GM21825 (cell line): Measurements from ENCODE around the gene CA5A.
"Not testable (repeated sequence)": the region's sequence is repeated elsewhere in the genome, so short reads cannot be mapped to it uniquely, and the experiment has no call there.

Experiments
- ATAC-seq: cut with Tn5 transposase; IDR thresholded peaks from one replicate; pipeline ENCODE4 v1.9.1; 2021; ENCODE audit warnings: mild to moderate bottlenecking, moderate library complexity; ENCODE audit not compliant: unreplicated experiment

The CA5A gene

DNA sequence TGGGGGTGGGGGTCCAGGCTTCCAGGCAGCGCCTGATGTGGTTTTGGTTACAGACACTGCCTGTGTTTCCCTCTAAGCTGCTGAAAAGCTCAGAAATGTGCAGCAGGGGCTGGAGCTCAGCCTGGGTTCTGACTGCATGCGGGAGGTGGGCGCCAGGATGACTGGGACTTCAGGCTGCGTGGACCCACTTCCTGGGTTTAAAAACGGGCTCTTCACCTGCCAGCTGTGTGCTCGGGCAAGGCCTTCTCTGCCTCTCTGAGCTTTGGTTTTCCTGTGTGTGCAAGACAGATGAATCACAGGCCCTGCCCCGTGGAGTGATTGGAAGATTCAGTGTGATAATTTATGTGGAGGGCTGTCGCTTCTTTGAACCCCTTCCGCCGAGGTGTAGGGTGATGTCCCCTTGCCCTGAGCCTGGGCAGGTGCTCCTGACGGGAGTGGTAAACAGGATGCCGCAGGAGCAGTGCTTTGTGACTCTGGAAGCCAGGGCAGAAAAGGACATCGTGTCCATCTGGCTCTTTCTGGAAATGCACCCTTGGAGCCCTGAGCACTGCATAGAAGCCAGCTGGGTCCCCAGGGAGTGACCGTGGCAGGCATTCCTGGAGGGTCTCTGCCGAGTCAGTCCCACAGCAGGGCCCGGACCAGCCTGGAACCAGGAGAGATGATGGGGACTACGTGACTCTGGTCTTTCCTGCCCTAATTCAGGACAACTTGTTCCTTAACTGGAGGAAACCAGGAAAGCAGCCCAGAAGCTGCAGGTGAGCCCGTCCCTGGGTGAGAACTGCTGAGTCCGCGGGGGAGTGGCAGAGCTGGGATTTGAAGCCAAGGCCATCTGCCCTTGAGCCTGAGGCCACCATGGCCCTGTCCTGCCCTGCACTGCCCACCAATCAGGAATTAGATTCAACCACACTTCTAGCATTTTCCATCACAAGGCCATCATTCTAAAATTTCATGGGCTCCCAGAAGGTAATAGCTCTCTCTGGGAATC lies 38.5 kb downstream of the CA5A start:
- ATAC-seq = no peak

GRCh38 chr16:87896924-87897520 lies 39.3 kb downstream of the CA5A start:
- ATAC-seq = not testable (repeated sequence)

DNA sequence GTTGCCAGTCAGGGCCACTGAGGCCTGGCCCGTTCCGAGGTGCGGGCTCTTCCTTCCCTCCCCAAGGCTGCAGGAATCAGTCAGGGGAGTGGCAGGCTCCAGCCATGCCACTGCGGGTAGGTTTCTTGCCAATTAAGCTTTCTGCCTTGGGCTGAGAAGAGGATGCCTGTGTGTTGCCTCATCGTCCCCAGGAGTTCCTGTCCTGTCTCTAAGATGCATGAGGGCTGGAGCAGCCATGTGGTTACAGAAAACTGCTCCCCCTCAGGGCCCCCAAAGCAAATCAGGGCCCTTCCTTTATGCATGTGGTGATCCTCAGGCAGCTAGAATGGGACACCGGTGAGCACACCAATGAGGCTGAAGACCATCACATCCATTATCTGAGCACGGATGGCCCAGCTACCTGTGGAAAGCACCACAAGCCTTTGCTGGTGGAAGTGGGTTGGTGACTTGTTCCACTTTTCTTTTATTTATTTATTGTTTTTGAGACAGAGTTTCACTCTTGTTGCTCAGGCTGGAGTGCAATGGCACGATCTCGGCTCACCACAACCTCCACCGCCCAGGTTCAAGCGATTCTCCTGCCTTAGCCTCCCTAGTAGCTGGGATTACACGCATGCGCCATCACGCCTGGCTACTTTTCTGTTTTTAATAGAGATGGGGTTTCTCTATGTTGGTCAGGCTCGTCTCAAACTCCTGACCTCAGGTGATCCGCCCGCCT lies 40.0 kb downstream of the CA5A start:
- peak; percentile 28 for ATAC-seq

DNA sequence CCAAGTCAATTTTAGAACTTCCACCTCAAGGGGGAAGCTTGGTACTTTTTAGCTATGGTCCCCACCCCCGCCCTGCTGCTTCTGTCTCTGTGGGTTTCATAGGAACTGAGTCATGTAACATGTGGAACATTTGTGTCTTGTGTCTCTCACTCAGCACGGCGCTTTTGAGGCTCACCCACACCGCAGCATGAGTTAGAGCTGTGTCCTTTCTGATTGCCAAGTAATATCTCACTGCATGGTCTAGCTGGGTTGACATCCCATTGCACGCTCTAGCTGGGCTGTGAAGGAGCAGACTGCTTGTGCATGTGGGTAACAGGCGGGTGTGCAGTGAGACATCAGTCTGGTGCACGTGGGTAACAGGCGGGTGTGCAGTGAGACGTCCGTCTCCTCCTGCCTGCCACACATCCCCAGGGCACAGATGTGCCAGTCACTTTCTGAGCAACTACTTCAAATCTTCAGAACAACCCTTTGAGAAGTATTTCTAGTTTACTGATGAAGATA lies 40.6 kb downstream of the CA5A start:
- ATAC-seq = peak; percentile 50

DNA sequence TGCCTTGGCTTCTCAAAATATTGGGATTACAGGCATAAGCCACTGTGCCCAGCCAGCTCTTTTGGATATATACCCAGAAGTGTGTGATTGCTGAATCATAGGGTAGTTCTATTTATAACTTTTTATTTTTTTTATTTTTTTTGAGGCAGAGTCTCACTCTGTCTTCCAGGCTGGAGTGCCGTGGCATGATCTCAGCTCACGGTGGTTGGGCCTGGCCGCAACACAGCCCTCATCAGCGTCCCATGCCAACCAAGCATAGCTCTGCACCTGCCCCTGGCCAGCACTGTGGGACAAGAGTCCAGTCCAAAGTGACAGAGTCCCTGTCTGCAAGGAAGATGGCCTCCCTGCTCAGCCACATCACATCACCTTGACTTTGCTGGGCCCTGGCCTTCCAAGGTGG lies 42.3 kb downstream of the CA5A start:
- not testable (repeated sequence) for ATAC-seq

- ATAC-seq = no peak
Observed at GRCh38 chr16:87891764-87892163, 44.6 kb downstream of the CA5A start.

DNA sequence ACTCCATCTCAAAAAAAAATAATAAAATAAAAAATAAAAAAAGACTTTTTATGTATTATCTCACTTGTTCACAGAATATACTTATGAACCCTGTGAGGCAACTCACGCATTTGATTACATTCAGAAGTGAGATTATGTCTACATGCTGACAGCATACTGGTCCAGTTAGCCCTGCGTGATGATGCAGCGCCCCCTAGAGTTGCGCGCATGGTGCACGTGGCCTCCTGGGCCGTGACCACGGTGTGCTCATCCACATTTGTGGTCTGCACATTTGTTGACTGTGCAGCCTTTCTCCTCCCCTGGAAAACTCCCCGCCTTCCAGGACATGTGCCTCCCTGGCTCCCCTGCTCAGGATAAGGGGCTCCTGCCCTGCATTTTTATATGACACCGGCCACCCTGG lies 46.6 kb downstream of the CA5A start:
- not testable (repeated sequence) for ATAC-seq

GRCh38 chr16:87888346-87888745 lies 48.0 kb downstream of the CA5A start:
- not testable (repeated sequence) for ATAC-seq

DNA sequence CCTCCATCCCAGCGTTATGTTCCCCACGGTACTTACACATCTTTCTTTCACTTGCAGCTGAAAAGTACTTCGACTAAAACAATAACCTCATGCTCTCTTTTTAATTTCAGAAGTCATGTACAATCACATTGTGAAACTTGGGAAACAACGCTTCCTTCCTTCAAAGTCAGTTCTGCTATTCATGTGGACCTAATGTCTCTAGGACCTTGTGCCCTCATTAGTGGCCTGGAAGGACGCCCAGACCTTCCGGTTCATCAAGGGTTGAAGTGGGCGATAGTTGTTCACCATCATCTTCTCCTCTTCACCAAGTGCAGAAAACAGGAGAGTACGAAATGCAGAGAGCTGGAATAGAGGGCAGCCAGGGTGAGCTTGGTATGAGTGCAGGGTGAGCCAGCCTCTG lies 48.4 kb downstream of the CA5A start:
- not testable (repeated sequence) for ATAC-seq

- not testable (repeated sequence) for ATAC-seq
Observed at GRCh38 chr16:87885371-87885967, 50.9 kb downstream of the CA5A start.

DNA sequence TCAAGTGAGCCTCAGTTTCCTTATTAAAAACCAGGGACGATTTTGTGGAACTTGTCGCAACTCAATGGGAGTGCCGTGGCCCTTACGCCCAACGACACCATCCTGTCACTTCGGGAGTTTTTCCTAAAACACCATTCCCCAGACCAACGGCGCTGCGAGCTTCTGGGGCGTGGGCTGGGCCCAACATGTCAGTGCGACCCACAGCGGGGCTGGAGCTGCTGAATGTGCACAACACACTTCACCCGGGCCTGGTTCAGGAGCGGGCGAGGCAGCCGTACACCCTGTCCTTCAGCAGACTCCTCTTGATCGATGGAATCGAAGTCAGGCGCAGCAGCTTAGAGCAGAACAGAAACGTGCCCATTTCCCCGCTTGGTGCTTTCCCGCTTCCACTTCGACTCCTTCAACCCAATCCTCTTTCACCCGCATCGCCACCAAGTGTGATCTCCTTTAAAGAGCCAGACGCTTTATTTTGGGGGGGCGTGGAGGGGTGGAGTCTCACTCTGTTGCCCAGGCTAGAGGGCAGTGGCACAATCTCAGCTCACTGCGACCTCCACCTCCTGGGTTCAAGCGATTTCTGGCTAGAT lies 53.8 kb downstream of the CA5A start:
- ATAC-seq = no peak

- no peak for ATAC-seq
Observed at GRCh38 chr16:87881324-87882200, 54.8 kb downstream of the CA5A start.

- ATAC-seq = no peak
Observed at GRCh38 chr16:87880117-87880696, 56.1 kb downstream of the CA5A start.

DNA sequence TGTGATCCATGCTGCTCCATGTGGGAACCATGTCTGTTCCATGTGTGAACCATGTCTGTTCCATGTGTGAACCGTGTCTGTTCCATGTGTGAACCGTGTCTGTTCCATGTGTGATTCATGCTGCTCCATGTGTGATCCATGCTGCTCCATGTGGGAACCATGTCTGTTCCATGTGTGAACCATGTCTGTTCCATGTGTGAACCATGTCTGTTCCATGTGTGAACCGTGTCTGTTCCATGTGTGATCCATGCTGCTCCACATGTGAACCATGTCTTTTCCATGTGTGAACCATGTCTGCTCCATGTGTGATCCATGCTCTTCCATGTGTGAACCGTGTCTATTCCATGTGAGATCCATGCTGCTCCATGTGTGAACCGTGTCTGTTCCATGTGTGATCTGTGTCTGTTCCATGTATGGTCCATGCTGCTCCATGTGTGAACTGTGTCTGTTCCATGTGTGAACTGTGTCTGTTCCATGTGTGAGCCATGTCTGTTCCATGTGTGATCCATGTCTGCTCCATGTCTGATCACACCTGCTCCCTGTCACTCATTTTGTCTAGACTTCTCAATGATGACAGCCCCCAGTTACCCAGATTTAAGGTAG lies 56.8 kb downstream of the CA5A start:
- ATAC-seq = not testable (repeated sequence)

DNA sequence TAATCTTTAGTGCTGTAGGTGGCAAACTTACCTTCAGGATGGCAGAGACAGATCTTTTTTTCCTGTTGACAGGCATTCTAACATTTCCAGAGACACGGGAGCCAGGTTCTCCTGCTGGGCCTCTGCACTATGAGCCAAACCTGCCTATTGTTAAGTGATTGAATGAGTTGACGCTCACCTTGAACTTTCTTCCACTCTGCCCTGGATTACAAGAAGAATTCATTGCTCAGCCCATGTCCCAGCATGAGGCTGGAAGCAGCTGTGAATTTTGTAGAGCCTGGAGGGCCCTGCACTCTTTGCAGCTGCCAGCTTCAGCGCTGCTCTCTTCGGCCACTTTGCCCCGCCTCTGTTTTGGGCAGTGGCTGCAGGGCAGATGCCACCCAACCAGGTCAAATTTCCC lies 57.6 kb downstream of the CA5A start:
- no peak for ATAC-seq

- ATAC-seq = no peak
Observed at GRCh38 chr16:87877942-87878507, 58.3 kb downstream of the CA5A start.

DNA sequence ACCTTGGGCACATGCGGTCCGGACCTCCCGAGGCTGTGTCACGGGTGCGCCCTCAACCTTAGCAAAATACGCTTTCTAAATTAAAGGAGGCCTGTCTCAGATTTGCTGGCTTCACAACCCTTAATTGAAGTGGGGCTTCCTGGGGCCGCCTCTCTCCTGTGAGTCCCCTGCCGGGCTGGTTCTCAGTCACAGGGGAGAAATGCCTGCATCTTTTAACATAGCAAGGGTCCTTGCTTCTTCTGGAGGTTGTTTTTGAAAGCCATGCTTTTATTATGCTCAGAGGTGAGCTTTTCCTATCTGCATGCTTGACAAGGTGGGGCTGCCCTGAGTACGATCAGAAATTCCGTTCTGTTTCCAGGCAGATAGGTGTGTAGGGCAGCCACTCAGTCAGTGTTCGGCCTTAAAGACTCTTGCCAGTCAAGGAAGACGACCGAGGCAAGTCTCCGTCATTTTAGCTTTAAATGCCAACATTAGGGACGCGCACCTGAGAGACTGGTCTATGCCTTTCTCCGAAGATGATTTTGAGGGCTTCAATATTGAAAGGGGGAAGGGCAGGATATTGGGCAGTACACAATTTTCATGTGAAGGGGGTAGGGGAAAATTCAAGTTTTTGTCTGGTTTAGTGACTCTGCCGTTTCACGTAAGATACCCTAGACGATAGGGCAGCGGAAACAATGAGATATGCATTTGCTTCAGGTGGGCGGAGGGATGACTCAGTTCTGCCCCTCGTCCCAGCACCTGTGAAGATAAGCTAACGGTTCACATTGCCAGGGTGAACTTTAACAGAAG lies 61.5 kb downstream of the CA5A start:
- no peak for ATAC-seq
